ENCODE measurements around the gene KIAA0319L. TPM values are rescaled to one million over a fixed set of nuclear protein-coding genes. Genes with fewer than 3 reads are reported as not detected.

The KIAA0319L gene
- total and polyA plus RNA-seq, 12 donors, result 26.5 to 278 (median 76.8) TPM

- Histone ChIP-seq H3K36me3 (replicated peaks in 1 of 2) (no peaks in the 10 kb centered on the region), H3K4me3 (peak within 1 kb of the TSS in 1 of 4 donors; percentile 62), H3K9me3 (replicated peaks in 1 of 3) (no peaks in the 10 kb centered on the region), H3K27ac (no peak within 1 kb of the TSS), H3K27me3 (peaks cover 31% of the 10 kb centered on the region), H3K4me1 (replicated peaks in 1 of 2) (peaks cover 6 to 31% of the 10 kb centered on the region in 2 donors)
- peak in 3 of 7 donors; percentile 43 to 51 (median 45) for DNase-seq
- intact Hi-C loops (cut with DNase I), result loop anchor here in 1 of 2 donors (5.0 kb wide), 1 partner anchor 204 kb away; no protein-coding TSS in a partner anchor
- TF ChIP-seq, protein P1, sequence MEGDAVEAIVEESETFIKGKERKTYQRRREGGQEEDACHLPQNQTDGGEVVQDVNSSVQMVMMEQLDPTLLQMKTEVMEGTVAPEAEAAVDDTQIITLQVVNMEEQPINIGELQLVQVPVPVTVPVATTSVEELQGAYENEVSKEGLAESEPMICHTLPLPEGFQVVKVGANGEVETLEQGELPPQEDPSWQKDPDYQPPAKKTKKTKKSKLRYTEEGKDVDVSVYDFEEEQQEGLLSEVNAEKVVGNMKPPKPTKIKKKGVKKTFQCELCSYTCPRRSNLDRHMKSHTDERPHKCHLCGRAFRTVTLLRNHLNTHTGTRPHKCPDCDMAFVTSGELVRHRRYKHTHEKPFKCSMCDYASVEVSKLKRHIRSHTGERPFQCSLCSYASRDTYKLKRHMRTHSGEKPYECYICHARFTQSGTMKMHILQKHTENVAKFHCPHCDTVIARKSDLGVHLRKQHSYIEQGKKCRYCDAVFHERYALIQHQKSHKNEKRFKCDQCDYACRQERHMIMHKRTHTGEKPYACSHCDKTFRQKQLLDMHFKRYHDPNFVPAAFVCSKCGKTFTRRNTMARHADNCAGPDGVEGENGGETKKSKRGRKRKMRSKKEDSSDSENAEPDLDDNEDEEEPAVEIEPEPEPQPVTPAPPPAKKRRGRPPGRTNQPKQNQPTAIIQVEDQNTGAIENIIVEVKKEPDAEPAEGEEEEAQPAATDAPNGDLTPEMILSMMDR (IDR thresholded peaks at IDR 0.05), result peak in 1 of 6 experiments; percentile 3
- TF ChIP-seq POLR2A (IDR thresholded peaks at IDR 0.05), result no peak
- WGBS, 4 donors, result 0 to 17% (median 15%) methylated on average over 27 to 94 of the region's 95 CpGs
Observed at GRCh38 chr1:35573198-35574124, 16.3 kb upstream of the KIAA0319L start, which contains the start of gene TFAP2E. TSS of gene TFAP2E (plus strand) at chr1:35573314. CDS start at chr1:35573578, 264 bp downstream.

DNA sequence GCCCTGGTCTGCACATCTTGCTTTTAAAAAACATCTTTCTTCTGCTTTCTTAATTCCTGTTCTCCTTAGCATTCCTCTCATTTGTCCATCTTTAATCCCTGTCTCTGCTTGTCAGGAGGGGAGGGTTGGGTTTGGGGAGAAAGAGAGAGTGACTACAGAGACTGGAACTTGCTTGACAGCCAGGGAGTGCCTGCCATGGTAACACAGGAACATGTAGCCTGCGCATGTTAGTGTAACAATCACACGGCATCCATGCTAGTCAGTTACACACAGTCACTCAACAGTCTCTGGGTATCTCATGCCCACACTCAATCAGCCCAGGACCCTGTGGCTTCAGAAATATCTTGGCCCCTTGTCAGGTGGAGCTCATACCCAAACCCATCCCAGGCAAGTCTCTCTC, 15.1 kb upstream of the KIAA0319L start:
- Histone ChIP-seq H3K9me3 (replicated peaks in 1 of 3) (no peaks in the 10 kb centered on the region), H3K27me3 (peaks cover 30% of the 10 kb centered on the region), H3K36me3 (replicated peaks in 1 of 2) (no peaks in the 10 kb centered on the region), H3K27ac (no peak overlapping the region), H3K4me3 (no peak overlapping the region), H3K4me1 (replicated peaks in 1 of 2) (peaks cover 6 to 31% of the 10 kb centered on the region in 2 donors)
- WGBS, 4 donors, result 84 to 97% (median 95%) methylated on average over 2 of the region's 2 CpGs
- TF ChIP-seq, protein P1 (IDR thresholded peaks at IDR 0.05), result no peak
- DNase-seq, result no peak
- intact Hi-C loops (cut with DNase I), result loop anchor here in 1 of 2 donors (5.0 kb wide), 1 partner anchor 205 kb away; no protein-coding TSS in a partner anchor

GRCh38 chr1:35571263-35571662, 14.1 kb upstream of the KIAA0319L start:
- intact Hi-C loops (cut with DNase I), result loop anchor here in 1 of 2 donors (2.0 to 5.0 kb wide), 2 partner anchors 156 to 206 kb away; no protein-coding TSS in a partner anchor
- peaks cover 6 to 27% of the 10 kb centered on the region in 2 donors for H3K4me1 ChIP-seq (replicated peaks in 1 of 2)
- TF ChIP-seq, protein P1 (IDR thresholded peaks at IDR 0.05), result no peak
- TF ChIP-seq POLR2A (IDR thresholded peaks at IDR 0.05), result no peak
- H3K9me3 ChIP-seq (replicated peaks in 1 of 3), result no peaks in the 10 kb centered on the region
- peaks cover 0 to 4% of the 10 kb centered on the region in 2 donors for H3K36me3 ChIP-seq (replicated peaks in 1 of 2)
- no peak overlapping the region for H3K4me3 ChIP-seq
- no peak overlapping the region for H3K27ac ChIP-seq
- 92 to 98% (median 95%) methylated on average over 8 of the region's 8 CpGs for WGBS, 4 donors
- H3K27me3 ChIP-seq, result peaks cover 22% of the 10 kb centered on the region
- no peak for DNase-seq

DNA sequence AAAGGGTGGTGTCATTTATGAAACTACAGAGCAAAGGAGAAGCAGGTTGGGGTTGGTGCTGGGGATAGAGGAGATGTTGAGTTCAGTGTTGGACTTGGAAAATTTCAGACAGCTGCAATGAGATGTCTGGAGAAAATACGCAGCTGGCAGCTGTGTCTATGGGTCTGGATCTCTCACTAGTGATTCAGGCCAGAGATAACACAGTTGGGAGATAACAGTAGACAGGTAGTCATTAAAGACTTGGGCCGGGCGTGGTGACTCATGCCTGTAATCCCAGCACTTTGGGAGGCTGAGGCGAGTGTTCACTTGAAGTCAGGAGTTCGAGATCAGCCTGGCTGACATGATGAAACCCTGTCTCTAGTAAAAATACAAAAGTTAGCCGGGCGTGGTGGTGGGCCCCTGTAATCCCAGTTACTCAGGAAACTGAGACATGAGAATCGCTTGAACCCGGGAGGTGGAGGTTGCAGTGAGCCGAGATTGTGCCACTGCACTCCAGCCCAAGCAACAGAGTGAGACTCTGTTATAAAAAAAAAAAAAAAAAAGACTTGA, 13.5 kb upstream of the KIAA0319L start:
- Histone ChIP-seq H3K4me3 (no peak overlapping the region), H3K27ac (no peak overlapping the region), H3K4me1 (replicated peaks in 1 of 2) (peaks cover 6 to 27% of the 10 kb centered on the region in 2 donors), H3K9me3 (replicated peaks in 1 of 3) (no peaks in the 10 kb centered on the region), H3K36me3 (replicated peaks in 1 of 2) (peaks cover 0 to 4% of the 10 kb centered on the region in 2 donors), H3K27me3 (peaks cover 22% of the 10 kb centered on the region)
- intact Hi-C loops (cut with DNase I), result loop anchor here in 1 of 2 donors (2.0 to 5.0 kb wide), 2 partner anchors 156 to 207 kb away; no protein-coding TSS in a partner anchor
- peak in 1 of 7 donors; percentile 27 for DNase-seq
- WGBS, 4 donors, result 79 to 81% (median 80%) methylated on average over 10 of the region's 10 CpGs
- TF ChIP-seq POLR2A (IDR thresholded peaks at IDR 0.05), result no peak
- TF ChIP-seq, protein P1 (IDR thresholded peaks at IDR 0.05), result no peak
